ENCODE results near the gene ZFP1. TPM values are rescaled to one million over a fixed set of nuclear protein-coding genes. Genes with fewer than 3 reads are reported as not detected.

ZFP1 gene
- total RNA-seq, 1 experiment from 2014 or later: 15.3 TPM

- no peak for TF ChIP-seq CTCF (conservative IDR thresholded peaks at IDR 0.05)
- no CpG with 5 or more reads among the region's 21 CpGs for WGBS (ENCODE audit: extremely low coverage, insufficient read length, low lambda C conversion rate)
- no peak overlapping the region for H2AFZ ChIP-seq (ENCODE audit: low read length)
Observed at GRCh38 chr16:75192606-75193264, 44.4 kb downstream of the ZFP1 start.

More at GRCh38 chr16:75192606-75193264, 44.4 kb downstream of the ZFP1 start:
- H3K56ac ChIP-seq (ENCODE audit: insufficient read length, low read depth, low read length): no peak overlapping the region
- H3K79me2 ChIP-seq (ENCODE audit: insufficient read depth, low read length): no peaks in the 10 kb centered on the region
- DNase-seq: no peak
- no peak overlapping the region for H4K91ac ChIP-seq (ENCODE audit: insufficient read length, low read depth, low read length)
- no peak overlapping the region for H3K4ac ChIP-seq (ENCODE audit: low read depth, low read length)
- H4K5ac ChIP-seq (ENCODE audit: insufficient read length, low read depth, low read length): no peak overlapping the region
- no peak overlapping the region for H4K8ac ChIP-seq (replicated peaks; ENCODE audit: insufficient read length, low read depth, low read length)
- no peak overlapping the region for H3K23ac ChIP-seq (ENCODE audit: insufficient read length, low read depth, low read length)
- H3K9me3 Mint-ChIP-seq: peaks cover 0 to 1% of the 10 kb centered on the region in 2 experiments; a peak in 2 of 5 replicates
- no peak overlapping the region for H3T11ph ChIP-seq (ENCODE audit: low read length)
- H3K4me1 Mint-ChIP-seq: peaks cover 0 to 4% of the 10 kb centered on the region in 2 experiments; a peak in 2 of 4 replicates
- H2AK5ac ChIP-seq (ENCODE audit: insufficient read length, low read length): no peak overlapping the region
- H3K79me1 ChIP-seq (ENCODE audit: insufficient read depth, low read depth, low read length, poor library complexity, severe bottlenecking): no peaks in the 10 kb centered on the region
- no peak overlapping the region for H2BK5ac ChIP-seq (ENCODE audit: insufficient read length, low read length)
- H3K27me3 ChIP-seq (ENCODE audit: insufficient read depth, low read length): no peaks in the 10 kb centered on the region
- H3K4me3 Mint-ChIP-seq: no peak overlapping the region
- no peak overlapping the region for H2BK12ac ChIP-seq (ENCODE audit: insufficient read length, low read depth, low read length)
- H3K36me3 Mint-ChIP-seq (ENCODE audit: insufficient read depth in 1 of 3, low read depth in 3 of 3): 0 out of 7 replicates have a peak, but pooled peaks cover 0 to 4% (median 0%) of the 10 kb centered on the region in 3 experiments
- no peak overlapping the region for H3K27ac Mint-ChIP-seq
- H3K18ac ChIP-seq (ENCODE audit: insufficient read length, low read depth, low read length): no peak overlapping the region
- H4K20me1 ChIP-seq (ENCODE audit: control insufficient read depth, insufficient read depth, insufficient read length): no peaks in the 10 kb centered on the region
- no peak overlapping the region for H3K9ac ChIP-seq (ENCODE audit: extremely low read depth, insufficient read length, low read length)
- H3K4me1 ChIP-seq (ENCODE audit: insufficient read depth, low read length): no peaks in the 10 kb centered on the region
- no peak overlapping the region for H2BK20ac ChIP-seq (ENCODE audit: low read depth, low read length, poor library complexity, severe bottlenecking)
- peaks cover under 1% of the 10 kb centered on the region; the same call in 1 of the 2 replicates for H3K27me3 Mint-ChIP-seq (ENCODE audit: low read depth)
- no peak overlapping the region for H3K27ac ChIP-seq (ENCODE audit: insufficient read length, low read depth, low read length)
- H3K4me2 ChIP-seq (ENCODE audit: insufficient read depth, insufficient read length, low read length): no peak overlapping the region
- no peak overlapping the region for H3K14ac ChIP-seq (ENCODE audit: insufficient read depth, low read length)
- no peaks in the 10 kb centered on the region for H3K9me3 ChIP-seq (ENCODE audit: control insufficient read depth, low read depth, low read length)
- H2BK15ac ChIP-seq (ENCODE audit: low read depth, low read length): no peak overlapping the region
- H3K23me2 ChIP-seq (ENCODE audit: insufficient read length, low read depth, low read length, poor library complexity, severe bottlenecking): no peaks in the 10 kb centered on the region
- H2BK120ac ChIP-seq (ENCODE audit: low read depth, low read length, poor library complexity, severe bottlenecking): no peak overlapping the region
